ENCODE results near the gene SLC23A1.

The SLC23A1 gene

GRCh38 chr5:139389701-139390638, 6.9 kb upstream of the SLC23A1 start, which contains the start of gene MZB1:
MZB1 (minus strand) TSS chr5:139389913; CDS start chr5:139389856, 57 bp downstream.
- peak; percentile 74 for DNase-seq

DNA sequence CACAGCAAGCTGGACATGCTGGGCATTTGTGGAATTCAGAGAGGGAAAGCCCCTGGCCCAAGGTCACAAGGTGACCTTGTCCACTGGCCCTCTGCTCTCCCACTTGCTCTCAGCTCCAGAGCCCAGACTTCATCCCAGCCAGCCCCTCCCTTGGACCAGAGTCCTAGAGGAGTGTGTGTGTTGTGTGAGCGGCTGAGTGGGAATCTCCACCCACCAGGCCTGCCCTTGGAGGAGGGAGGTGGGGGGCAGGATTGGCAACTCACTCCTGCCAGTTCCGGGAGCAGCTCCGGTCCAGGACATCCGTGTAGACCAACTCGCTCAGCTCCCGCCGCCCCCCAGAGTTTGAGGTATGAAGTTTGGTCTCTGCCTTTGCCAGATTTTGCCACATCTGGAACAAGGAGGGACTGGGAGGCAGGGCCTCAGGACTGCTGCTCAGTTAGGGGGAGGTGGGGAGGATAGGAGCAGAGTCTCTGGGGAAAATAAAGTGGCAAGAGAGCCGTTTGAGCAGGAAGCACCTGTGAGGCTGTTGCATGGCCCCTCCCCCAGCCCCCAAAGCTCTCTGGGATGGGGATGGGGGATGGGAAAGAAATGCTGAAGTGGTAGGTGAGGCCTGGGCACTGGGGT, 5.2 kb upstream of the SLC23A1 start:
- DNase-seq, result peak; percentile 44

DNA sequence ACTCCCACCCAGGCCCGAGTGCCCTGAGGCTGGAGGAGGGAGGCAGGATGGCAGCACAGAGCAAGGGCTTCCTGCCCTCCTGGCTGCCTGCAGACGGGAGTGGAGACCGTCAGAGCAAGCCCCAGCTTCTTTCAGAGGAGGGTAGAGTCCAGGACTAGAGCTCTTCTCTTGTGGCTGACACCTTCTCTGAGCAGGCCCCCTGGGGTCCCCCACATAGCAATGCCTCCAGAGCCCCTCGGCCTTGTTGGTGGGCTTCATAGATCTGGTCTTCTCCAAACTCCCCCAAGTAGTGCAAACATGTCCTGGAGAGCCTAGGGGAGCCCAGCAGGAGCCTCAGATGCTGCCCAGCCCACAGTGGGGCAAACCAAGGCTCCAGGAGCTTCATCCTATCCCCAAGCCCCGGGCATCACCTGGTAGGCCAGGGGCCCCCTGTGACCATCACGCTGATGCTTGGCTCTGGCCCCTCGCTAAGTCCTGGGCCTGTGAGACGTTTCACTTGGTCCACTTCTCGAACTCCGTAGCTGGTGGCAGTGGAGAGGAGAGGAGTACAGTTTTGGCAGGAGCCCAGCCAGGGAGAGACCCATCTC, 4.6 kb upstream of the SLC23A1 start:
- peak; percentile 60 for DNase-seq

DNA sequence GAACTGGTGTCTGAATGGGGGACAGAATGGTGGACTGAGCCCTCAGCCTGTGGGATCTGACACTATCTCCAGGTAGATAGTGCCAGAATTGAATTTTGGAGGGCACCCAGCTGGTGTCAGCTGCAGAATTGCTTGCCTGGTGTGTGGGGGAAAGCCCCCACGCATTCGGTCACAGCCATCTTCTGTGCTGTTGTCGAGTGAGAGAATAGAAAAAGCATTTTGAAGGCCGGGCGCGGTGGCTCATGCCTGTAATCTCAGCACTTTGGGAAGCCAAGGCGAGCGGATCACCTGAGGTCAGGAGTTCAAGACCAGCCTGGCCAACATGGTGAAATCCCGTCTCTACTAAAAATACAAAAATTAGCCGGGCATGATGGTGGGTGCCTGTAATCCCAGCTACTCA, 3.9 kb upstream of the SLC23A1 start:
- DNase-seq, result peak; percentile 27

DNA sequence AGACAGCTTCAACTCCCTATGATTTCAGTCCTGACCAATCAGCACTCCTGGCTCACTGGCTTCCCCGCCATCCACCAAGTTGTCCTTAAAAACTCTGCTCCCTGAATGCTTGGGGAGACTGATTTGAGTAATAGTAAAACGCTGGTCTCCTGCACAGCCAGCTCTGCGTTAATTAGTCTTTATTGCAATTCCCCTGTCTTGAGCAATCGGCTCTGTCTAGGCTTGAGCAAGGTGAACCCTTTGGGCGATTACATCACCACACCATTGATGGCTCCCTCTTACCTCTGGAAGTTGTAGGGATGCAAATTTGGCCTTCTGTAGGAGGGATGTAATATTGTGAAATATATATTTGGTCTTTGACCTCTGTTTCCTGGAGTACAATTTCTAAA, 2.9 kb upstream of the SLC23A1 start:
- no peak for DNase-seq

DNA sequence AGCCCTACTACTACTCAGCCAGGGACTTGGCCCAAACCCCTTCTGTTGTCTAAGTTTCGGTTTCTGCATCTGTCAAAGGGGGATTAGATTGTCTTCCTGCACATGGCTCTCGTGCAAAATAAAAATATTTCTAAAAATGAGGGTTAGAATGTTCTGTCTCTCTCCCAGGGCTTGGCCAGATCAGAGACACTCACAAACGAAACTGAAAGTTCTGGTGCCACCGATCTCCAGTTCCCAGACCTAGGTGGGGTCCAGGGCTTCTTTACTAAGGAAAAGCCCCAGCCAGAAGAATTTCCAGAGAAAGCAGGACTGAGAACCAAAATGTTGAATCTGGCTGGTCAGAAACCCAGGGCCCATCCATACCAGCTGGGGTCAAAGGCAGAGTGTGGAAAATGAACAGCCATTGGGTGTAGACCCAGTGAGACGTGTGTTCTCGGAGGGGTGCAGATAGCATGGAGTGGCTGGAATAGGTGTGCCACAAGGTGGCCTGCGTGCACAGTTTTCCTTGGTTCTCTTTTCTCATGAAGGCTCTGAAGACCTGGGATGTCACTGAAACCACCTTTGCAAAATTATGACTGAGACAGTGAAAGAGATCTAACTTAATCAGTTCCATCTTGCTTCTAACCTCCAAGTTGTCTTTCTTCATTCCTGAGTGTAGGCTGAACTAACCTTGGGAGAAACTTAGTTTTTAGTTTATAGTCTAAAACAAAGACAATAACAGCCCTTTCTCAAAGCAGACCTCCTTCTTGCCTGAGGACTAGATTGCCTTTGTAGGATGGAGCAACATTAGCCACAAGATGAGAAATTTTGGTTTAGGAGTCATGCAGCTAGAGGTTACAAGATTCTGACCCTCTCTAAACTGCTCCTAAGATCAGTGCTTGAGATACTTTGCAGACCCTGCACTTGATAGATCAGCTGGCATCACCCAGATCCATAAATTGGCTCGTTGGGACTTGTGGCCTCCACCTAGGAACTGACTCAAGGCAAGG, 2.3 kb upstream of the SLC23A1 start:
- DNase-seq, result peak; percentile 63

DNA sequence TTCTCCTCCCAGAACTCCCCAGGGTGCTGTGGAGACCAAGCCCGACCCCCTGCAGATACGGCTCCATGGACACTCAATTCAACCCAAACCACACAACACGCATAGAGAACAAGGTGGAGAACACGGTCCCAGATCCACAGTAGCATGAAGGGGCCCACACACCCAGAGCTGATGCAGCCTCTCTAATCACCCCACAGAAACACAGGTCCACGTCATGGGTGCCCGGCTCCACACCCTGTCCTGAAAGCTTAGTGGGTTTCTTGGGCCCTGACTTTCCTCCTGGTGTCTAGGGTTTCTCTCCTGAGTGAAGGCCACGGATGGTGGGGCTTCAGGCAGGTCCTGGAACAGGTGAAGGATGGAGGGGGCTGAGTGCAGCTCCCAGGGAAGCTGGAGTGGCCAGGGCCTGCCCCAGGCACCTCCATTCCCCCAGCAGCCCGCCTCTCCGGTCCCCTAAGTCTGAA, 1.5 kb upstream of the SLC23A1 start:
- peak; percentile 53 for DNase-seq

DNA sequence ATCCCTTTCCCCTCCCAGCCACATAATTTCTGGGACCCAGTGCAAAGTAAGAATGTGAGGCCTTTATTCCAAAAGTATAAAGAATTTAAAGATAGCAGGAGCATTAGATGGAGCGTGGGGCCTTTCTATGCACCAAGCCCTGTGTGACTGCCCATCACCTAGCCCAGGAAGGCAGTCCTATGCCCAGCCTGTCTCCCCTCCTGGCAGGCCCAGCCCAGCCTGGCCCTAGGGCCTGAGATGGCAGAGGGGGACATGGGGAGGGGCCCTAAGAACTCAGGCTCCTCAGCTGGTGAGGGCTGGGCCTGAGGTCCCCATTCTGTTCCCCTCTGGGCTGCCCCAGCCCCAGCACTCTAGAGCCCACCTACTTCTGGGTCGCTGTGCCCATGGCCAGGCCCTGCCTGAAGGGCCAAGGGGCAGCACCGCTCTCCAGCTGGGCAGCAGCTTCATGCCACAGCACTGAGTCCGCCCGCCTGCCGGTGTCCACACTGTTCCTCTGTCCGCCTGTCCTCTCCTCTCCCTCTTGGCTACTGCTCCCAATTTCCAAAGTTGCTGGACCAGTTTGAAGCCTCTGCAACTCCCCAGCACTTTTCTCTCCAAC, 995 bp upstream of the SLC23A1 start:
- peak; percentile 39 for DNase-seq

DNA sequence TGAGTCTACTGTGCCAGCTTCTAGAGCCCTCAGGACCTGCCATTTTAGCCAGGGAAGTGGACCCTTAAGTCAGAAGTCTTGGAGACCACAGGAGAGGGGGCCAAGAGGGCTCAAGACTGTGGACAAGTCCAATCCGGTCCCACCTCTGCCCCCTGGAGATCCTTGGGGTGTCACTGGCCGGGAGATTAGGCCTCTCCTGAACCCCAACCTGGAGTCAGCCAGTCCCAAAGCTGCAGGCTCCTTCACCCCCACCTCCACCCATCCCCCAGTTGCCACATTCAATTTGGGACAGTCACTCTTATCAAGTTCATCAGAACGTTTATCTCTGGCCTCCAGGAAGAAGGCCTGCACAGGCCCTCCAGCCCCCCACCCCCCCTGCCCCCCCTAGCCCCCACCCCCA, 290 bp downstream of the SLC23A1 start:
- DNase-seq, result peak; percentile 44

DNA sequence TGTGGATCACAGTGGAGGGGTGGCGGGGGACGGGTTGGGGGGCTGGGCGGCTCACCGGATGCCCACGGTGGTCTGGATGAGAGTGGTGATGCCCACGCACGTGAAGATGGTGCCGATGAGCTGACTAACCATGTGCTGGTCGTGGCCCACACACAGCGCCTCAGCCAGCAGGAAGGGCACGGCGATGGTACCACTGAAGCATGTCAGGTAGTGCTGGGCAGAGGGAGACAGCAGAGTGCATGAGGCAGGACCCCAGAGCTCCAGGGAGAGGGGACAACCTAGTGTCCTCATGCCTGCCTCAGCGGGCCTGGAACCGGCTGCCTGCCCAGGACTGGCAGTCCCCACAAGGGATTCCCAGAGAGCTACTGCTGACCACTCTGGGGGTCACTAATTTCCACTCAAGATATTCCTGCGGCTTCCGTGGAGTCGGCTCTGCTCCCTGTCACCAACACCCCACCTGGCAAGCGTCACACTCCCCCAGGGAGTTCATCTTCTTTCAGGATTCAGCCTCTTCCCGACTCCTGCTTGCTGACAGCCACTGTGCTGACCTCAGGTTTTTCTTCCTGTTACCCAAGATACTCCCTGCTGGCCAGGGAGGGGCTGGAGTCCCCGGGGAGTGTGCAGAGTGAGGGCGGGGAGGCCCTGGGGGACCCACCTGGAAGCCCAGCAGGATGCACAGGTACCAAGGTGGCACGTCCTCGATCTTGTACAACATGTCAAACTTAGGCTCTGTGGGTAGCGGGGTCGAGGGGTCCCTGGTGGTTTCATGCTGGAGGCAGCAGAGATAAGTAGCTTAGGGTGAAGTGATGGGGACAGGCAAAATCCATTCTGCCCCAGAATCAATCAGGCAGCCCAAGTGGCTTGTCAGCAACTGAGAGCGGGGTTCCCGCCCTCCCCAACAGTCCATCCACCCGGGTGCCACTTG, 998 bp downstream of the SLC23A1 start:
- peak; percentile 53 for DNase-seq

DNA sequence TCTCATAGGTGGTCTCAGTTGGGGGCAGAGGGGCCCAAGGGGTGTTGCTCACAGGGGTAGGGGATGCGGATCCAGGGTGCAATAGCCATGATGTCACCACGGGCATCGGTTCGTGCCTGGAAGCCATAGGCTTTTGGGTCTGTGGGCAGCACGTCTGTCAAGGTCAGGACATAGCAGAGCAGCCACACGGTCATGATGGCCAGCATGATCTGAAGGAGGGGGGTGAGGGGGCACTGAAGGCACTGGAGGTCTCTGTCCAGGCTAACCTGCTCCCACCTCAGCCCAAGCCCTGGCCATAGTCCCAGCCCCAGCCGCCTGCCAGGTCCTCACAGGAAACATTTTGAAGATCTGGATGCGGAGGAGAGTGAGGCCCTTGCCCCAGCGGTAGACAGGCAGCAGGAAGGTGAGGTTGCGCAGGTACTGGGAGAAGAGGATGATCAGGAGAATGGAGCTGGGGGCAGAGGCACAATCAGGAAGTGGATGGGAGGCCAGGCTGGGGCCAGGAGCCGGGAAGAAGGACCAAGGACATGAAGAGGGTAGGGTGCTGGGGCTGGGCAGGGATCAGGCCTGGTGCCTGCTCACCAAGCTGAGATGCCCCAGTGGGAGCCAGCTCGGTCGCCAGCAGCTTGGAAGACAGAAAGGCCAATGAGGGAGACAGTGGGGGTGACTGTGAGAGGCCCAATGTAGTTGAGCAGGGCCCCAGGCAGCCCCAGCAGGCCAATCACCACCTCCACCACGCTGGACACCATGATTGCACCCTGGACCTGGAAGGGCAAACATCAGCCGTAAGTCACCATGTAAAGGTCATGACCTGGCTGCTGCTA, 3.3 kb downstream of the SLC23A1 start:
- peak; percentile 46 for DNase-seq

GRCh38 chr5:139378941-139379361, 4.1 kb downstream of the SLC23A1 start:
- peak; percentile 57 for DNase-seq

GRCh38 chr5:139378101-139378825, 4.8 kb downstream of the SLC23A1 start:
- DNase-seq, result peak; percentile 56

DNA sequence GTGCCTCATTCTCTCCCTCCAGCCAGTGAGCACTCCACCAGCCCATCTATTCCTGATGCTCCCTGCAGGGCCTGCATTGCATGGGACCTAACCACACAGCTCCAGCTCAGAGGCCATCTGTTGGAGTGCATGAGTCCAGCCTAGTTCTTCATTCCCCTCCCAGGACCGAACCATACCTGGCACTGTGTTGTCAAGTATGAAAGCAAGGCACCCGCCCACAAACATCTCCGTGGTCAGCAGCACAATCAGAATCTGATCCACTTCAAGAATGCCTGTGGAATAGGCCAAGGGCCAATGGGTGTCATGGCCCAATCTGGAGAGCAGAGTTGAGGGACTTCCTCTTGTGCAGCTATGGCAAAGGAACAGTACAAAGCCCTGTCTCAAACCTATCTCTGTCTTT, 5.9 kb downstream of the SLC23A1 start:
- peak; percentile 42 for DNase-seq

DNA sequence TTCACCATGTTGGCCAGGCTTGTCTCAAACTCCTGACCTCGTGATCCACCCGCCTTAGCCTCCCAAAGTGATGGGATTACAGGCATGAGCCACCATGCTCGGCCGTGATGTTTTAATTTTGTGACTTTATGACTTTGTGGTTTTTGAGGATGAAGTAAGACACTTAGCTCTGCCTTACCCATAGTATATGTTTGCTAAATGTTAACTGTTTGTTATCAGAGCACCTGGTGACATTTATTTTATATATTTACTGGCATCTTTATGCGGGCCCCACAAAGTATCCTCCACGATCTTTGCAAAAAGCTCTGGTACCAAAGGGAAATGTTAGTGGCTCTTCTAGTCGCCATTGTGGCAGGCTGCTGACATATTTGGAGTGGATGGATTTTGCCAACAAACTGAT, 6.7 kb downstream of the SLC23A1 start:
- peak; percentile 14 for DNase-seq

- no peak for DNase-seq
Observed at GRCh38 chr5:139374909-139375308, 8.2 kb downstream of the SLC23A1 start.

GRCh38 chr5:139371482-139372435, 11.3 kb downstream of the SLC23A1 start:
- peak; percentile 13 for DNase-seq

DNA sequence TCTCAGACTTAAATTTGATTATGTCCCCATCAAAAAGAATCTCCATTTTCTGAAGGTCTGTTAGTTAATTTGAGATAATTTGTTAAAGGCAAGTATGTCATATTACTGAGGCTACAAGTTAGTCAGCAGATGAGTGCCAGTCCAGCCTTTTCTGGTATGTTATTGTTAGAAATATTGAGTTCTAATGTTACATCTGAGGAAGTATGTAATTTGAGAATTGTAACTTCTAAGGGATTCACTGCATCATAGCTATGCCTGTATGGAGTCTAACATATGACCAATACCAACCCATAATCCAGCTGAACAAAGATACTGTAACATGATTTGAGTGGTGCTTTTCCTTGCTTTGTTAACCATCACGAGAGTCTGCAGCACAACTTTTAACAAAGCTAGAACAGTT, 13.9 kb downstream of the SLC23A1 start:
- no peak for DNase-seq

Data from activated effector memory CD4-positive, alpha-beta T cell treated with anti-CD3 and anti-CD28 coated beads, Interleukin-2, amount 50 U/mL, for 16 hours (primary cell).